Endothelial cell (in vitro differentiated cells): ENCODE measurements around the gene CBL. TPM values are rescaled to one million over a fixed set of nuclear protein-coding genes. Genes with fewer than 3 reads are reported as not detected.
"Not testable (repeated sequence)": the region's sequence is repeated elsewhere in the genome, so short reads cannot be mapped to it uniquely, and the experiment has no call there.

Experiments used
- DNase-seq: peaks from one replicate; pipeline ENCODE4 v3.0.0; 2021; ENCODE audit warnings: low spot score
- H3K27ac Mint-ChIP-seq: one replicate; pipeline ENCODE4 v1.8.0; 2021; ENCODE audit warnings: mixed read lengths, inconsistent platforms; ENCODE audit not compliant: unreplicated experiment
- H3K27me3 Mint-ChIP-seq: one replicate; pipeline ENCODE4 v1.8.0; 2021; ENCODE audit warnings: mild to moderate bottlenecking, moderate library complexity, mixed read lengths, inconsistent platforms; ENCODE audit not compliant: unreplicated experiment
- H3K36me3 Mint-ChIP-seq: one replicate; pipeline ENCODE4 v1.8.0; 2021; ENCODE audit warnings: mild to moderate bottlenecking, low read depth, mixed read lengths, inconsistent platforms; ENCODE audit not compliant: unreplicated experiment
- H3K4me1 Mint-ChIP-seq: one replicate; pipeline ENCODE4 v1.8.0; 2021; ENCODE audit warnings: mild to moderate bottlenecking, mixed read lengths, inconsistent platforms; ENCODE audit not compliant: unreplicated experiment
- H3K4me3 Mint-ChIP-seq: one replicate; pipeline ENCODE4 v1.8.0; 2021; ENCODE audit warnings: mild to moderate bottlenecking, mixed read lengths, inconsistent platforms; ENCODE audit not compliant: unreplicated experiment
- H3K9me3 Mint-ChIP-seq: one replicate; pipeline ENCODE4 v1.8.0; 2021; ENCODE audit warnings: mixed read lengths, inconsistent platforms; ENCODE audit not compliant: unreplicated experiment
- CTCF ChIP-seq: fragments of 200-600 bp; sonication (generic); IDR thresholded peaks from one replicate; pipeline ENCODE4 v1.5.0; 2021; ENCODE audit warnings: antibody characterized with exemption; ENCODE audit not compliant: unreplicated experiment
- total RNA-seq: library from RNA; stranded (reverse); fragmentation: NEBNext Ultra II Directional; extraction: Animal tissue kit (Norgen Biotek cat#: 25700); gene quantifications from one replicate; pipeline ENCODE4 v1.2.1, GENCODE V29; 2021; ENCODE audit not compliant: unreplicated experiment

Gene CBL
- total RNA-seq, 1 donor from 2014 or later = 47.5 TPM

GRCh38 chr11:119179342-119179741 is 26.8 kb upstream of the CBL start:
- no peak for DNase-seq
- Mint-ChIP-seq H3K4me3 (peak overlapping the region; percentile 42), H3K4me1 (peaks cover 27% of the 10 kb centered on the region), H3K27ac (no peak overlapping the region), H3K36me3 (peaks cover 6% of the 10 kb centered on the region), H3K27me3 (peaks cover 6% of the 10 kb centered on the region), H3K9me3 (no peaks in the 10 kb centered on the region)
- TF ChIP-seq CTCF = no peak

- no peak for TF ChIP-seq CTCF
- no peak overlapping the region for H3K4me3 Mint-ChIP-seq
- peaks cover 6% of the 10 kb centered on the region for H3K36me3 Mint-ChIP-seq
- H3K9me3 Mint-ChIP-seq = no peaks in the 10 kb centered on the region
- peaks cover 3% of the 10 kb centered on the region for H3K27me3 Mint-ChIP-seq
- DNase-seq = no peak
- H3K4me1 Mint-ChIP-seq = peaks cover 27% of the 10 kb centered on the region
- H3K27ac Mint-ChIP-seq = no peak overlapping the region
Measured at GRCh38 chr11:119179983-119180382, 26.2 kb upstream of the CBL start.

- TF ChIP-seq CTCF = no peak
- peaks cover 6% of the 10 kb centered on the region for H3K36me3 Mint-ChIP-seq
- peaks cover 20% of the 10 kb centered on the region for H3K4me1 Mint-ChIP-seq
- no peak overlapping the region for H3K4me3 Mint-ChIP-seq
- H3K27ac Mint-ChIP-seq = no peak overlapping the region
- H3K9me3 Mint-ChIP-seq = no peaks in the 10 kb centered on the region
- no peaks in the 10 kb centered on the region for H3K27me3 Mint-ChIP-seq
- DNase-seq = no peak
Measured at GRCh38 chr11:119180729-119181676, 25.1 kb upstream of the CBL start.

- no peak for DNase-seq
- Mint-ChIP-seq H3K4me1 (peaks cover 20% of the 10 kb centered on the region), H3K4me3 (no peak overlapping the region), H3K36me3 (peaks cover 6% of the 10 kb centered on the region), H3K27me3 (no peaks in the 10 kb centered on the region), H3K27ac (no peak overlapping the region), H3K9me3 (no peaks in the 10 kb centered on the region)
- no peak for TF ChIP-seq CTCF
Measured at GRCh38 chr11:119181677-119182412, 24.3 kb upstream of the CBL start.

- not testable (repeated sequence) for H3K27me3 Mint-ChIP-seq, H3K27ac Mint-ChIP-seq, DNase-seq, H3K36me3 Mint-ChIP-seq, H3K4me3 Mint-ChIP-seq, H3K9me3 Mint-ChIP-seq
- peaks cover 12% of the 10 kb centered on the region for H3K4me1 Mint-ChIP-seq
Measured at GRCh38 chr11:119184399-119184798, 21.7 kb upstream of the CBL start.
